Hepatocyte (in vitro differentiated cells): ENCODE data around the gene LRRC36. TPM values are rescaled to one million over a fixed set of nuclear protein-coding genes. Genes with fewer than 3 reads are reported as not detected.

Experiments used
- DNase-seq: peaks from one replicate; pipeline ENCODE4 v3.0.0-alpha.2; 2016; ENCODE audit warnings: low spot score
- H2AFZ ChIP-seq: fragments of 200-600 bp; sonication (generic); 2 replicates; pipeline ENCODE4 v1.6.0; 2016; ENCODE audit warnings: antibody characterized with exemption, mild to moderate bottlenecking
- H3K27ac ChIP-seq: fragments of 200-600 bp; sonication (generic); 2 replicates; pipeline ENCODE4 v1.5.1; 2016; ENCODE audit warnings: mild to moderate bottlenecking
- H3K27me3 ChIP-seq: fragments of 200-600 bp; sonication (generic); 2 replicates; pipeline ENCODE4 v1.6.1; 2016
- H3K36me3 ChIP-seq: fragments of 200-600 bp; sonication (generic); replicated peaks from 2 replicates; pipeline ENCODE4 v1.5.1; 2016; ENCODE audit warnings: low read depth; ENCODE audit not compliant: insufficient read depth
- H3K4me1 ChIP-seq: fragments of 200-600 bp; sonication (generic); 2 replicates; pipeline ENCODE4 v1.5.1; 2016; ENCODE audit warnings: mild to moderate bottlenecking, moderate library complexity; ENCODE audit not compliant: insufficient read depth
- H3K4me2 ChIP-seq: fragments of 200-600 bp; sonication (generic); 2 replicates; pipeline ENCODE4 v1.6.0; 2016
- H3K4me3 ChIP-seq: fragments of 200-600 bp; sonication (generic); 2 replicates; pipeline ENCODE4 v1.5.1; 2016; ENCODE audit warnings: mild to moderate bottlenecking
- H3K79me2 ChIP-seq: fragments of 200-600 bp; sonication (generic); 2 replicates; pipeline ENCODE4 v1.6.0; 2017; ENCODE audit warnings: mild to moderate bottlenecking
- H3K9me2 ChIP-seq: fragments of 200-600 bp; sonication (generic); replicated peaks from 2 replicates; pipeline ENCODE4 v1.6.0; 2017; ENCODE audit warnings: mild to moderate bottlenecking; ENCODE audit not compliant: insufficient read depth
- H3K9me3 ChIP-seq: fragments of 200-600 bp; sonication (generic); 2 replicates; pipeline ENCODE4 v1.5.1; 2016; ENCODE audit warnings: low read depth, mild to moderate bottlenecking
- H4K20me1 ChIP-seq: fragments of 200-600 bp; sonication (generic); 2 replicates; pipeline ENCODE4 v1.6.0; 2016; ENCODE audit warnings: mild to moderate bottlenecking; ENCODE audit not compliant: insufficient read depth, poor library complexity, severe bottlenecking
- CTCF ChIP-seq: fragments of 200-600 bp; sonication (generic); IDR thresholded peaks from 2 replicates; pipeline ENCODE4 v1.5.1; 2016; ENCODE audit warnings: antibody characterized with exemption, mild to moderate bottlenecking; ENCODE audit not compliant: poor library complexity
- EZH2 ChIP-seq: fragments of 200-600 bp; sonication (generic); IDR thresholded peaks from 2 replicates; pipeline ENCODE4 v1.6.1; 2016; ENCODE audit warnings: antibody characterized with exemption, mild to moderate bottlenecking, borderline replicate concordance
- EZH2phosphoT487 ChIP-seq: fragments of 200-600 bp; sonication (generic); IDR thresholded peaks from one replicate; pipeline ENCODE4 v1.6.1; 2018; ENCODE audit warnings: antibody characterized with exemption, mild to moderate bottlenecking, low read depth, moderate library complexity; ENCODE audit not compliant: unreplicated experiment, severe bottlenecking
- WGBS: methylation state at CpG from one replicate; pipeline ENCODE4 v1.1.6; 2016; ENCODE audit warnings: low lambda C conversion rate; ENCODE audit errors: missing lambda C conversion rate; 5-methylcytosine and 5-hydroxymethylcytosine counted together
- polyA plus RNA-seq: library from polyadenylated mRNA; unstranded; fragments of >200 nt; fragmentation: Nextera tagmentation; extraction: Ambion mirVana; gene quantifications from 2 replicates; pipeline ENCODE4 v1.2.1, GENCODE V29; 2016
- total RNA-seq: library from RNA; depleted of rRNA; stranded (reverse); fragments of >200 nt; gene quantifications from 2 replicates; pipeline ENCODE4 v1.2.3, GENCODE V29; 2014

LRRC36 gene
- total and polyA plus RNA-seq, 2 experiments from 2014 or later: 0.23 to 0.69 TPM

GRCh38 chr16:67426950-67427349, 100.3 kb downstream of the LRRC36 start:
- Histone ChIP-seq H2AFZ (no peak overlapping the region), H3K36me3 (no peaks in the 10 kb centered on the region), H3K27me3 (peaks cover 26% of the 10 kb centered on the region), H3K9me3 (no peaks in the 10 kb centered on the region), H4K20me1 (no peaks in the 10 kb centered on the region), H3K4me1 (peaks cover 24% of the 10 kb centered on the region), H3K4me2 (no peak overlapping the region), H3K27ac (no peak overlapping the region), H3K4me3 (no peak overlapping the region), H3K9me2 (no peaks in the 10 kb centered on the region), H3K79me2 (no peaks in the 10 kb centered on the region)
- WGBS: 92% methylated on average over 7 of the region's 7 CpGs
- TF ChIP-seq EZH2phosphoT487 (no peak), CTCF (no peak), EZH2 (no peak)
- no peak for DNase-seq

GRCh38 chr16:67428146-67428731, 101.6 kb downstream of the LRRC36 start:
- WGBS: 34% methylated on average over 11 of the region's 11 CpGs
- H3K27me3 ChIP-seq: peaks cover 27% of the 10 kb centered on the region

GRCh38 chr16:67429053-67429798, 102.6 kb downstream of the LRRC36 start:
- no peaks in the 10 kb centered on the region for H3K9me3 ChIP-seq
- no peak overlapping the region for H2AFZ ChIP-seq
- H3K4me1 ChIP-seq: peaks cover 19% of the 10 kb centered on the region
- no peak overlapping the region for H3K4me3 ChIP-seq
- no peaks in the 10 kb centered on the region for H4K20me1 ChIP-seq
- no peaks in the 10 kb centered on the region for H3K9me2 ChIP-seq
- H3K27me3 ChIP-seq: peaks cover 27% of the 10 kb centered on the region
- H3K27ac ChIP-seq: no peak overlapping the region
- 92% methylated on average over 3 of the region's 3 CpGs for WGBS
- no peaks in the 10 kb centered on the region for H3K36me3 ChIP-seq
- H3K4me2 ChIP-seq: no peak overlapping the region
- H3K79me2 ChIP-seq: no peaks in the 10 kb centered on the region
- TF ChIP-seq CTCF (no peak), EZH2phosphoT487 (no peak), EZH2 (no peak)
- DNase-seq: no peak

More at GRCh38 chr16:67428146-67428731, 101.6 kb downstream of the LRRC36 start:
- H4K20me1 ChIP-seq: no peaks in the 10 kb centered on the region
- H3K36me3 ChIP-seq: no peaks in the 10 kb centered on the region
- no peak overlapping the region for H2AFZ ChIP-seq
- no peak overlapping the region for H3K27ac ChIP-seq
- H3K4me3 ChIP-seq: no peak overlapping the region
- peak; percentile 87 for DNase-seq
- H3K9me2 ChIP-seq: no peaks in the 10 kb centered on the region
- H3K9me3 ChIP-seq: no peaks in the 10 kb centered on the region
- no peaks in the 10 kb centered on the region for H3K79me2 ChIP-seq
- peaks cover 24% of the 10 kb centered on the region for H3K4me1 ChIP-seq
- peak; percentile 77 for TF ChIP-seq CTCF
- TF ChIP-seq EZH2phosphoT487: no peak
- no peak overlapping the region for H3K4me2 ChIP-seq
